Spleen (tissue), 11 donors: ENCODE data around the gene CCL4L2. TPM values are rescaled to one million over a fixed set of nuclear protein-coding genes. Genes with fewer than 3 reads are reported as not detected.
"Not testable (repeated sequence)": the region's sequence is repeated elsewhere in the genome, so short reads cannot be mapped to it uniquely, and the experiment has no call there.

ENCODE experiments used
- DNase-seq: peaks from one replicate; pipeline ENCODE4 v3.0.0-alpha.2; 2020
- H3K27ac ChIP-seq, 8 donors: fragments of 200-600 bp; sonication (generic) in 7 of 8; 1 replicate in 4 of 8; 2 replicates in 4 of 8; pipeline versions ENCODE4 v1.5.0 to v1.8.0; 2016 to 2021; ENCODE audit warnings: inconsistent platforms in 4 of 8, mild to moderate bottlenecking in 4 of 8, moderate library complexity in 1 of 8
- H3K27me3 ChIP-seq, 7 donors: fragments of 200-600 bp; sonication (generic) in 6 of 7; replicated peaks in 1 of 7; 1 replicate in 4 of 7; 2 replicates in 3 of 7; pipeline versions ENCODE4 v1.5.0 to v1.8.0; 2016 to 2021; ENCODE audit warnings: inconsistent platforms in 3 of 7, mild to moderate bottlenecking in 1 of 7
- H3K36me3 ChIP-seq, 6 donors: fragments of 200-600 bp; sonication (generic) in 5 of 6; 1 replicate in 4 of 6; 2 replicates in 2 of 6; pipeline versions ENCODE4 v1.5.0 to v1.8.0; 2016 to 2021; ENCODE audit warnings: inconsistent platforms in 2 of 6
- H3K4me1 ChIP-seq, 6 donors: fragments of 200-600 bp; sonication (generic) in 5 of 6; 1 replicate in 3 of 6; 2 replicates in 3 of 6; pipeline versions ENCODE4 v1.5.0 to v1.8.0; 2016 to 2021; ENCODE audit warnings: inconsistent platforms in 3 of 6
- H3K4me3 ChIP-seq, 8 donors: fragments of 200-600 bp; sonication (generic) in 7 of 8; 1 replicate in 4 of 8; 2 replicates in 4 of 8; pipeline versions ENCODE4 v1.5.0 to v1.8.0; 2016 to 2021; ENCODE audit warnings: inconsistent platforms in 4 of 8, mild to moderate bottlenecking in 4 of 8, moderate library complexity in 2 of 8
- H3K9me3 ChIP-seq, 8 donors: fragments of 200-600 bp; sonication (generic) in 7 of 8; 1 replicate in 4 of 8; 2 replicates in 4 of 8; pipeline versions ENCODE4 v1.5.0 to v1.8.0; 2016 to 2021; ENCODE audit warnings: inconsistent platforms in 4 of 8
- WGBS, 5 donors: extraction: QIAGEN DNeasy Blood & Tissue Kit in 3 of 5; methylation state at CpG; one replicate each; pipeline versions ENCODE4 v1.1.5 to v1.1.7; 2013 to 2018; 5-methylcytosine and 5-hydroxymethylcytosine counted together
- intact Hi-C: fragments of 100-400 bp; cut with DNase I; formaldehyde crosslinking; loops from one replicate; pipeline ENCODE4 v1.15.0; 2023; ENCODE audit warnings: low total_unique reads
- polyA plus RNA-seq, 3 donors: library from polyadenylated mRNA; stranded (reverse); fragments of 200-250 nt; gene quantifications; one replicate each; pipeline ENCODE4 v1.2.1, GENCODE V29; 2013
- small RNA-seq, 4 donors: library from RNA; depleted of rRNA; stranded (forward); fragments of <200 nt; gene quantifications; one replicate each; pipeline ENCODE3, GENCODE V24; 2016
- total RNA-seq, 7 donors: library from RNA; depleted of rRNA in 3 of 7; stranded (reverse); fragments of >200 nt in 3 of 7; fragmentation: NEBNext Ultra II Directional in 4 of 7; extraction: Animal tissue kit (Norgen Biotek cat#: 25700) in 4 of 7; gene quantifications; one replicate each; pipeline versions ENCODE4 v1.1.0 to v1.2.1, GENCODE V29; 2016 to 2021
- donor health status: healthy with polysubstance abuse.
- donor health status: DM: no; HTN: no; CAD: no; lungs with moderate emphysema.
- donor health status: DM: no; HTN: no; CAD: no.
- donor health status: Bipolar disorder and iron deficiency.
- donor health status: healthy.
- donor health status: DM: no; HTN: no; CAD: no.
- donor health status: DM: yes; HTN: yes; CAD: no.

The CCL4L2 gene
- total and polyA plus RNA-seq, 10 donors, result 2.3 to 22.2 (median 8.5) TPM; not detected in 1

DNA sequence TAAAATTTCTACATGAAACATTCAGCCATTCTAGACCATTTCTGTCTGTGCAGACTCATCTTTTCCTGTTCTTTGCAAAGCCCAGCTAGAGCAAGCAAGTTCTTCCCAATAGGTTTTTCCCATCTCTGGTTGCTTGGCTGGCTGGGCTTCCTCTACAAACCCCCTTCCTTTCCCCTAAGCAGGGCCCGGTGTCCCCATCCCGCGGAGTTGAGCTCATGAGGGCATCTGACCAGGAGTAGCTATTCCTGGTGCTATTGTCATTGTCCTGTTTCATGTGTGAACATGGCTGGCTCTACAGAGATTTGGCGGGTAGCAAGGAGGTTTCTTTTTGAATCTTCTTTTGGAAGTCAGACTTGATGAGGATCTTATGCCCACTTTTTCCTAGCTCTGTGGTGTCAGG, 31.2 kb downstream of the CCL4L2 start:
- DNase-seq, H3K9me3 ChIP-seq, H3K4me3 ChIP-seq, intact Hi-C loops, H3K4me1 ChIP-seq, H3K27me3 ChIP-seq, H3K27ac ChIP-seq, H3K36me3 ChIP-seq: not testable (repeated sequence)
- 67 to 95% (median 74%) methylated on average over 3 to 4 of the region's 4 CpGs for WGBS, 5 donors

Small RNAs within 50 kb of the gene (small RNA-seq; reads per million reads assigned to genes)
- gene AC243829.3, result 0 reads per million in 4 donors
- 0 reads per million in 4 donors for gene AC243829.6

Other genes with a start within 250 kb of the CCL4L2 start
- gene CCL16, start 229.6 kb upstream of the CCL4L2 start, total RNA-seq, result 1 to 10 TPM in 6 of 7 donors, under 1 TPM in 1; 0.32 to 8.4 (median 1.9) TPM
- gene CCL16, start 229.6 kb upstream of the CCL4L2 start, polyA plus RNA-seq, result 1 to 10 TPM in 1 of 3 donors, under 1 TPM in 2; 0.27 to 1.7 (median 0.37) TPM
- 1,000 to 10,000 TPM in 1 of 7 donors, 100 to 1,000 TPM in 6; 279 to 1,219 (median 345) TPM for gene CCL14, start 224.3 kb upstream of the CCL4L2 start, total RNA-seq
- 100 to 1,000 TPM in 2 of 3 donors, 10 to 100 TPM in 1; 72.3 to 262 (median 220) TPM for gene CCL14, start 224.3 kb upstream of the CCL4L2 start, polyA plus RNA-seq
- not detected for gene CCL15, start 209.5 kb upstream of the CCL4L2 start, total RNA-seq
- under 1 TPM; 0.15 to 0.20 (median 0.19) TPM for gene CCL15, start 209.5 kb upstream of the CCL4L2 start, polyA plus RNA-seq
- gene CCL23, start 193.1 kb upstream of the CCL4L2 start, total RNA-seq, result 10 to 100 TPM in 4 of 7 donors, 1 to 10 TPM in 3; 7.5 to 40.6 (median 15.5) TPM
- 10 to 100 TPM in 1 of 3 donors, 1 to 10 TPM in 2; 1.6 to 12.7 (median 6.6) TPM for gene CCL23, start 193.1 kb upstream of the CCL4L2 start, polyA plus RNA-seq
- 10 to 100 TPM in 5 of 7 donors, 1 to 10 TPM in 2; 5.2 to 27.8 (median 11.0) TPM for gene CCL18, start 146.8 kb upstream of the CCL4L2 start, total RNA-seq
- gene CCL18, start 146.8 kb upstream of the CCL4L2 start, polyA plus RNA-seq, result 100 to 1,000 TPM in 1 of 3 donors, 10 to 100 TPM in 1, 1 to 10 TPM in 1; 9.8 to 109 (median 75.6) TPM
- gene CCL3, start 120.9 kb upstream of the CCL4L2 start, total RNA-seq, result 10 to 100 TPM; 10.7 to 85.9 (median 23.3) TPM
- 10 to 100 TPM; 11.7 to 41.5 (median 17.6) TPM for gene CCL3, start 120.9 kb upstream of the CCL4L2 start, polyA plus RNA-seq
- 10 to 100 TPM; 23.5 to 81.0 (median 33.8) TPM for gene CCL4, start 107.2 kb upstream of the CCL4L2 start, total RNA-seq
- 10 to 100 TPM; 10.1 to 32.9 (median 15.8) TPM for gene CCL4, start 107.2 kb upstream of the CCL4L2 start, polyA plus RNA-seq
- gene TBC1D3B, start 34.4 kb upstream of the CCL4L2 start, total RNA-seq, result 10 to 100 TPM in 4 of 7 donors, 1 to 10 TPM in 2, not detected in 1; 4.3 to 13.5 (median 11.3) TPM
- 1 to 10 TPM; 1.3 to 4.3 (median 3.3) TPM for gene TBC1D3B, start 34.4 kb upstream of the CCL4L2 start, polyA plus RNA-seq
- 1 to 10 TPM in 5 of 7 donors, under 1 TPM in 1, not detected in 1; 0.51 to 8.2 (median 3.7) TPM for gene CCL3L1, start 14.3 kb upstream of the CCL4L2 start, total RNA-seq
- gene CCL3L1, start 14.3 kb upstream of the CCL4L2 start, polyA plus RNA-seq, result 1 to 10 TPM in 2 of 3 donors, under 1 TPM in 1; 0.93 to 2.0 (median 1.1) TPM
- gene TBC1D3I, start 53.5 kb downstream of the CCL4L2 start, total RNA-seq, result 1 to 10 TPM in 1 of 7 donors, under 1 TPM in 4, not detected in 2; 0.32 to 1.1 (median 0.60) TPM
- gene TBC1D3I, start 53.5 kb downstream of the CCL4L2 start, polyA plus RNA-seq, result under 1 TPM; 0.10 to 0.17 (median 0.13) TPM
- gene TBC1D3G, start 112.8 kb downstream of the CCL4L2 start, total RNA-seq, result 1 to 10 TPM in 2 of 7 donors, not detected in 5; 2.0 to 5.2 TPM
- gene TBC1D3G, start 112.8 kb downstream of the CCL4L2 start, polyA plus RNA-seq, result 10 to 100 TPM in 1 of 3 donors, under 1 TPM in 1, not detected in 1; 0.61 to 11.3 TPM
- under 1 TPM in 1 of 7 donors, not detected in 6; 0.64 TPM for gene TBC1D3H, start 177.4 kb downstream of the CCL4L2 start, total RNA-seq
- gene TBC1D3H, start 177.4 kb downstream of the CCL4L2 start, polyA plus RNA-seq, result 1 to 10 TPM in 2 of 3 donors, not detected in 1; 2.8 to 4.5 TPM